ENCODE data around the gene TTC36.
A peak's percentile ranks its signal among the peaks of the same experiment; 100 is the strongest.
"Not testable (repeated sequence)": the region's sequence is repeated elsewhere in the genome, so short reads cannot be mapped to it uniquely, and the experiment has no call there.

TTC36 gene

DNA sequence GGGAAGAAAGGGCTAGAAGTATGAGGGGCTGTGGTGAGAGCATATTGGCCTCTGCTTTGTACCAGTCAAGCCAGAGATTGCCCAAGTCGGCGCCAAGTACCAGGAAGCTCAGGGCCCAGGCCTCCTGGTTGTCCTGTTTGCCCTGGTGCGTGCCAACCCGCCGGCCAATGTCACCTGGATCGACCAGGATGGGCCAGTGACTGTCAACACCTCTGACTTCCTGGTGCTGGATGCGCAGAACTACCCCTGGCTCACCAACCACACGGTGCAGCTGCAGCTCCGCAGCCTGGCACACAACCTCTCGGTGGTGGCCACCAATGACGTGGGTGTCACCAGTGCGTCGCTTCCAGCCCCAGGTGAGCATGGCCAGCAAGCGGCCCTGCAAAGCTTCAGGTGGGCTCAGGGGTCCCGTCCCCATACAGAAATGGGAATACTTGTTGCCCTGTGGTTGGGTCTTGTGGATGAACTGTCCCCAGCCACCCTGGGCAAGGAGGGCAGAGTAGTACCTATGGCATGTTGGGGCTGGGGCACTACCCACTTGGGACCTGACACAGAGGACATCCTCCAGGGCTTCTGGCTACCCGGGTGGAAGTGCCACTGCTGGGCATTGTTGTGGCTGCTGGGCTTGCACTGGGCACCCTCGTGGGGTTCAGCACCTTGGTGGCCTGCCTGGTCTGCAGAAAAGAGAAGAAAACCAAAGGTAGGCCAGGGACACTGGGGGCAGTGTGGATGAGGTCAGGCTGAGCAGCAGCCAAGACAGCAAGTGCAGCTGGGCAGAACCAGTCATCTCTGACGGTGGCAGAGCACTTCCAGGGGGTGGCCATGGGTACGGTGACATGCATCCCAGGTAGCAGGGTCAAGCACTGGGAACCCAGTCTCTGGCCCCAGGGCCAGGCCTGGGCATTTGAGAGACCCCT is 5.8 kb downstream of the TTC36 start:
- DNase-seq = no peak

DNA sequence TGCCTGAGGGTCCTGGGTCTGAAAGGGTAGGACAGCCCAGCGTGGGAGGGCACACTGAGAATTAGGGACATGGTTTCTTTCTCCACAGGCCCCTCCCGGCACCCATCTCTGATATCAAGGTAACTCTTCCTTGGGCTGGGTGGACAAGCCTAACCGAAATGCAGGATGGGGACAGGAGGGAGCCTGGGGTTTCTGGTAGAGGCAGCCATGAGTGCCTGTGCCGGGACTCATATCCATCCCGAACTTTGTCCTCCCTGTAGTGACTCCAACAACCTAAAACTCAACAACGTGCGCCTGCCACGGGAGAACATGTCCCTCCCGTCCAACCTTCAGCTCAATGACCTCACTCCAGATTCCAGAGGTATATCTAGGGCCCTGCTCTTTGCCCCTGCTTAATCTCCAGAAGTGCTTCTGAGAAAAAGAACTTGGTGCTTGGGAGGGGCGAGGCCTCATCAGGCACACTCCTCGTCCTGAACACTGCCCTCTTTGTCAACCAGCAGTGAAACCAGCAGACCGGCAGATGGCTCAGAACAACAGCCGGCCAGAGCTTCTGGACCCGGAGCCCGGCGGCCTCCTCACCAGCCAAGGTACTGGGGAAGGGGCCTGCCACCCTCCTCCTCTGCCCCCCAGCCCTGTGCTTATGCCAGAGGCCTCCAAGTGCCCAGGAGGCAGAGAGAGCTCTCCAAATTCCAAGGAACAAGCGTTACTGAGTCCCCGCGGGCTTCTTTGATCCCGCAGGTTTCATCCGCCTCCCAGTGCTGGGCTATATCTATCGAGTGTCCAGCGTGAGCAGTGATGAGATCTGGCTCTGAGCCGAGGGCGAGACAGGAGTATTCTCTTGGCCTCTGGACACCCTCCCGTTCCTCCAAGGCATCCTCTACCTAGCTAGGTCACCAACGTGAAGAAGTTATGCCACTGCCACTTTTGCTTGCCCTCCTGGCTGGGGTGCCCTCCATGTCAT is 6.8 kb downstream of the TTC36 start:
- DNase-seq = no peak

DNA sequence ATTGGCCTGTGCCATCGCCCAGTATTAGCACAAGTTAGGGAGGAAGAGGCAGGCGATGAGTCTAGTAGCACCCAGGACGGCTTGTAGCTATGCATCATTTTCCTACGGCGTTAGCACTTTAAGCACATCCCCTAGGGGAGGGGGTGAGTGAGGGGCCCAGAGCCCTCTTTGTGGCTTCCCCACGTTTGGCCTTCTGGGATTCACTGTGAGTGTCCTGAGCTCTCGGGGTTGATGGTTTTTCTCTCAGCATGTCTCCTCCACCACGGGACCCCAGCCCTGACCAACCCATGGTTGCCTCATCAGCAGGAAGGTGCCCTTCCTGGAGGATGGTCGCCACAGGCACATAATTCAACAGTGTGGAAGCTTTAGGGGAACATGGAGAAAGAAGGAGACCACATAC is 8.0 kb downstream of the TTC36 start:
- DNase-seq = no peak

DNA sequence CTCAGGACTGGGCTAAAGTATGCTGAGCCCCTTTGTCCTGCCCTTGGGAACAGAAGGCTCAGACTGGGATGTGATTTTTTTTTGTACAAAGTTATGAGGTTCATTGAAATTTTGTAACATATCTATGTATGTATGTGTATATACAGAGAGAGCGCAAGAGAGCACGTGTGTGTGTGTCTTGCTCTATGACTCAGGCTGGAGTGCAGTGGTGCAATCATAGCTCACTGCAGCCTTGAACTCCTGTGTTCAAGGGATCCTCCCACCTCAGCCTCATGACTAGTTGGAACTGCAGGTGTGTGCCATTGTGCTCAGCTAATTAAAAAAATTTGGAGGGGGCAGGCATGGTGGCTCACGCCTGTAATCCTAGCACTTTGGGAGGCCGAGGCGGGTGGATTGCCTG is 9.5 kb downstream of the TTC36 start:
- no peak for DNase-seq

DNA sequence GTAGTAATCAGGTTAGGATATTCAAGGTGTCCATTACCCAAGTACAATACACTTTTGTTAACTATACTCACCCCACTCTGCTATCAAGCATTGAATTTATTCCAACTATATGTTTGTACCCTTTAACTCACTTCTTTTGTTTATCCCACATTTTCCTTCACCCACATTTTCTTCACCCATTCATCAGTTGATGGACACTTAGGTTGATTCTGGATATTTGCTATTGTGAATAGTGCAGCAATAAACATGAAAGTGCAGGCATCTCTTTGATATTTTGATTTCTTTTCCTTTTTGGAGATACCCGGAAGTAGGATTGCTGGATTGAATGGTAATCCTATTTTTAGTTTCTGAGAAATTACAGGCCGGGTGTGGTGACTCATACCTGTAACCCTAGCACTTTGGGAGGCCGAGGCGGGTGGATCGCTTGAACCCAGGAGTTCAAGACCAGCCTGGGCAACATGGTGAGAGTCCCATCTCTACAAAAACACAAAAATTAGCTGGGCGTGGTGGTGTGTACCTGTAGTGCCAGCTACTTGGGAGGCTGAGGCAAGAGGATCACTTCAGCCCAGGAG is 10.2 kb downstream of the TTC36 start:
- no peak for DNase-seq

DNA sequence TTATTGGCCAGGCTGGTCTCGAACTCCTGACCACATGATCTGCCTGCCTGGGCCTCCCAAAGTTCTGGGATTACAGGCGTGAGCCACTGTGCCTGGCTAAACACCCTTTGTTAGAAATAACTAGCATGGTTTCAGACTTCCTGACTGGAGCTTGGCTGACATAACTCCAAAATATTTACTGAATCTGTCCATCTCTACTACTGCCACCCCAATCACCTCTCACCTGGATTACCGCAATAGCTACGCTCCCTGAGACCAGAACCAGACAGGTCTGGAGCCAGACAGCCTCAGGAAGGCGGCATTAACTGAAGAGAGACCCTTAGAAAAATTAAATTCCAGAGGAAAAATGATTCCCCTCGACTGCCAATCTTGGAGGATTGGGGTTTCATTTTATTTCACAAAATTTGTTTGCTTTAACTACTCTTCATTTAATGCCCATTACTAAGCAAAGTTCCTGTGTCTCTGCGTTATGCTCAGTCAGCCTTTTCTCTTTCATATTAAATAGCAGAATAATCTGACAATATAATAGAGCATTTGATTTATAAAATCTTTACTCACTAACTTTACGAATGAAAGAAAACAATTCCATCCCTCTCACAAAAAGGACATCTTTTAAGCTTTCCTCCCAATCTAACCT is 16.9 kb downstream of the TTC36 start:
- no peak for DNase-seq

DNA sequence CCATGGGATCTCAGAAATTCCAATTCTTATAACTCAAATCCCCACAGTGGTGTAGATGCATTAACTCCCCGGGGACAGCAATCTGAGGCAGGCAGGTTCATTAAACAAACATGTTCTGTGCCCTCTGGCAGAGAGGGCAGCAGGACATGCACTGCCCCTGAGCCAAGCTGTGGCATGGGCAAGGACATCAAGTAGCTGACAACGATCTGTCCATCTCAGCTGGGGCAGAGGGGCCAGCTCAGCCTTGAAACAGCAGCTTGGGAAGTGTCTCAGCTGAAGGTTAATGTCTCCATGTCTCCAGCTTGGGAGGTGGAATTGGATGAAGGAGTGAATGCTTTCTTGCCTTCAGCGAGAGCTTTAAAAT is 17.4 kb downstream of the TTC36 start:
- DNase-seq = no peak

DNA sequence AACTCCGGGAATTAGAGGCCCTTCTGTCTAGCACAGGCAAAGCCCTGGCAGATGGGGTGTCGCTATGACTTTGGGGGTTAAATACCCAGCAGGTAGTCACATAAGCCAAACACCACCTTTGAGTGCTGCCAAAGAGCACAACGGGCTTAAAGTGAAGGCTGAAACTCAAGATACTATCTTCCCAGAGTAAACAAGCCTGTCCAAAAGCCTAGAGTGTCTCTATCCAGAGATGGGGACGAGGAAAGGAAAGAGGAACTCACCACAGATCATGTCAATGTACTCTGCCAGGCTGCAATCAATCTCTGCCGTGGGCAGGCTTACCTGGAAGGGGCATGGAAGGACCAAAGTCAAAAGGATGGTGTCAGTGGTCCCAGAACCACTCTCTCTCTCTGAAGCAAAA is 18.3 kb downstream of the TTC36 start:
- no peak for DNase-seq

DNA sequence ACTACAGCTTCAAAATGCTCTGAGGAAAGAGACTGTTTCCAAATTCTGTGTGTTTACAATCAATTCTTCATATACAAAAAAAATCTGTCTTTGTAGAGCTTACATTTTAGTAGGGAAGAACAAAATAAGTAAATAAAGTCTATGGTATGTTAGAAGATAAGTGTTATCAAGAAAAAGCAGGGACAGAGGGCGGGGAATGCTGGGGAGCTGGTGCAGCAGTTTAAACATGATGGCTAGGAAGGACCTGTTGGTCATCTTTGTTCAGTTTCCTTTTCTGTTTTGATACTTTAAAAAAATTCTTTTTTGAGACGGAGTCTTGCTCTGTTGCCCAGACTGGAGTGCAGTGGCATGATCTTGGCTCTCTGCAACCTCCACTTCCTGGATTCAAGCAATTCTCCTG is 19.9 kb downstream of the TTC36 start:
- no peak for DNase-seq

DNA sequence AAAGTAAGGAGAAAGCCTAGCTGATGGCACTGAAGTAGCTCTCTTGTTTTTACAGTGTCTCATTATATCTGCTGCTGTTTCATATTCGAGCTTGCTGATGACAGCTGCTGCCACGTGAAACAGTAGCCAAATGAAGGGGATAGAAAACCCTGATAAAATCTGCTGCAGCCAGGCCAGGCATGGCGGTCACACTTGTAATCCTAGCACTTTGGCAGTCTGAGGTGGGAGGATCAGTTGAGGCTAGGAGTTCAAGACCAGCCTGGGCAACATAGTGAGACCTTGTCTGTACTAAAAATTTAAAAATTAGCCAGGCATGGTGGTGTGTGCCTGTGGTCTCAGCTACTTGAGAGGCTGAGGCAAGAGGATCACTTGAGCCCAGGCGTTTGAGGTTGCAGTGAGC is 25.1 kb downstream of the TTC36 start:
- DNase-seq = no peak

DNA sequence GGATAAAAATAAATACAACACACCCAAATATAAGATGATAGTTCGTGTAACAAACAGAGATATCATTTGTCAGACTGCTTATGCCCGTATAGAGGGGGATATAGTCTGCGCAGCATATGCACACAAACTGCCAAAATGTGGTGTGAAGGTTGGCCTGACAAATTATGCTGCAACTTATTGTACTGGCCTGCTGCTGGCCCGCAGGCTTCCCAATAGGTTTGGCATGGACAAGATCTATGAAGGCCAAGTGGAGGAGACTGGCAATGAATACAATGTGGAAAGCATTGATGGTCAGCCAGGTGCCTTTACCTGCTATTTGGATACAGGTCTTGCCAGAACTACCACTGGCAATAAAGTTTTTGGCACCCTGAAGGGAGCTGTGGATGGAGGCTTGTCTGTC is 33.5 kb downstream of the TTC36 start:
- DNase-seq = no peak

DNA sequence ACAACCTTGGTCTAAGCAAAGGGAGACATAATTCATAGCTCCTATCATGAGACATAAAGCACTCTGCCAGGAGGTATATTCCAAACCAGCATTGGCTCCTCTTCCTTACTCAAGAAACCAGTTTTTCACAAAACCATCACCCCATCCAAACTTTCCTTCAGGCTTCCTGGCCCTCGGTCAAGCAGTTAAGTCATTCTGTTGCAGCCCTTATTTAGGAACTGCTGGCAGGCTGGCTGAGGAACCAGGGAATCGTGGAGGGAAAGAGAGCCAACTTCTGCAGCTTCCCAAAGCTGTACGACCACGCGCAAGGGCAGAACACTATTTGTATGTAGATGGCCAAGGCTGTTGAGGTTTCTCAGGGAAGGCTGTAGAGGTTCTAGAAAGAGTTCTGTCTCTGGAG is 37.8 kb downstream of the TTC36 start:
- no peak for DNase-seq

DNA sequence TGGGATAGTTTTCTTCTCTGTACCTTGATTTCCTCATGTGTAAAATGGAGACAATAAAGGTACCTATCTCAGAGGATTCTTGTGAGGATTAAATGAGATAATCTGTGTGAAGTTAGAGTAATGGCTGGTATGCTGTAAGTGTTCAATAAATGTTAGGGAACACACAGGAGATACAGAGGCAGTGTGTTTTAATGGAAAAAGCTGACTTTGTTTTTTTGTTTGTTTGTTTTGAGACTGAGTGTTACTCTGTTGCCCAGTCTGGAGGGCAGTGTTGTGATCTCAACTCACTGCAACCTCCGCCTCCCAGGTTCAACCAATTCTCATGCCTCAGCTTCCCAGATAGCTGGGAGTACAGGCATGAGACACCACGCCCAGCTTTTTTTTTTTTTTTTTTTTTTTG is 42.4 kb downstream of the TTC36 start:
- DNase-seq = no peak

DNA sequence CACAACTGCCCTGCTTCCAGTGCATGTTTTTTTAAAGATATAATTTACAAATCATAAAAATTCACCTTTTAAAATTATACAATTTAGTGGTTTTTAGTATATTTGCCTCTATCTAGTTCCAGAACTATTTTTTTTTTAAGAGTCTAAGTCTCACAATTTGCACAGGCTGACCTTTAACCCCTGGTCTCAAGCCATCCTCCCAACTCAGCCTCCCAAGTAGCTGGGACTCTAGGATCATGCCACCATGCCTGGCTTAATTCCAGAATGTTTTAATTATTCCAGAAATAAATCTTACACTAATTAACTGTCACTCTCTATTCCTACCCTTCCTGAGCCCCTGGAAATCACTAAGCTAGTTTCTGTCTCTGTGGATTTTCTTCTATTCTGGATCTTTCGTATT is 43.5 kb downstream of the TTC36 start:
- no peak for DNase-seq

DNA sequence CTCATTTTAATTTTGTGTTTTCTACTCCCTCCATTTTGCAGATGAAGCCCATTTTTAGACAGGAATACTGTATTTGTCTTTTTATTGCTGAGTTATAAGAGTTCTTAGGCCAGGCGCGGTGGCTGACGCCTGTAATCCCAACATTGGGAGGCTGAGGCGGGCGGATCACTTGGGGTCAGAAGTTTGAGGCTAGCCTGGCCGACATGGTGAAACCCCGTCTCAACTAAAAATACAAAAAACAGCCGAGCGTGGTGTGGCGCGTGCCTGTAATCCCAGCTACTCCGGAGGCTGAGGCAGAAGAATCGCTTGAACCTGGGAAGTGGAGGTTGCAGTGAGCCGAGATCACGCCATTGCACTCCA is 44.4 kb downstream of the TTC36 start:
- DNase-seq = not testable (repeated sequence)

DNA sequence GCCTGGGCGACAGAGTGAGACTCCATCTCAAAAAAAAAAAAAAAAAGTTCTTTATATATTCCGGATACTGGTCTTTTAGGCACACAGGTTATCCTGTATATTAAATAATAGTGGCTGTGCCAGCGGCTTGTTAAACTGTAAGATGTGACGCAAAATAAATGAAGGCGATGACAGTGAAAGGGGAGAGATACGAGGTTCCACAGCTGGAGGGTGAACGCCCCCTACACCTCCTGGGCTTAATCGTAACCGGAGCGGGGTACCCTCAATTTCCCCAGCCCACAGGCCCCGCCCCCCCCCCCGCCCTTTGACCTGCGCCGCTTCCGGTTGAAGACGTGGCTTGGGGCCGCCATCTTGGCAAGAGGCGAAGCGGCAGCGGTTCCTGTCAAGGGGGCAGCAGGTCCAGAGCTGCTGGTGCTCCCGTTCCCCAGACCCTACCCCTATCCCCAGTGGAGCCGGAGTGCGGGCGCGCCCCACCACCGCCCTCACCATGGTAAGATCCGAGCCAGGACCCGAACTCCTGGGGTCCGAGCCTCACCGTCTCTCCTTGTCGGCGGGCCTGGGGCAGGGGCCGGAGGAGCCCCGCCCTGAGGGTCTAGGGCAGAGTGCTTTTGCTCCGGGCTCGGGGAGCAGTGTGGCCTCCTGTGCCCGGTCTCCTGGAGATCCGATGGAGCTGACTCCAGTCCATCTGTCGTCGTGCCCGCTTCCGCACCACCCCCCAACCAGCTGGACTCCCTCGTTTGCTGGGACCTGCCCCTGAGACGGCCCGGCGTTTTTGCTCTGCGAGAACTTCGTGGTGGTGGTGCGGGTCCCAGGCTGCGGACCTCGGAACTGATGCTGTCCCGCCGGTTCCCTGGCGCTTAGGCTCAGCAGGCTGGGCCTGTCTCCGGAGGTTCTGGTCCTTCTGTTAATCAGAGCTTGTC is 45.0 kb downstream of the TTC36 start, which contains the start of gene ARCN1:
ARCN1 (plus strand) TSS at position 349 of the 920 bp plus-strand sequence; CDS start at position 488, 139 bp downstream.
- DNase-seq = peak; percentile 57 to 86 (median 72)

DNA sequence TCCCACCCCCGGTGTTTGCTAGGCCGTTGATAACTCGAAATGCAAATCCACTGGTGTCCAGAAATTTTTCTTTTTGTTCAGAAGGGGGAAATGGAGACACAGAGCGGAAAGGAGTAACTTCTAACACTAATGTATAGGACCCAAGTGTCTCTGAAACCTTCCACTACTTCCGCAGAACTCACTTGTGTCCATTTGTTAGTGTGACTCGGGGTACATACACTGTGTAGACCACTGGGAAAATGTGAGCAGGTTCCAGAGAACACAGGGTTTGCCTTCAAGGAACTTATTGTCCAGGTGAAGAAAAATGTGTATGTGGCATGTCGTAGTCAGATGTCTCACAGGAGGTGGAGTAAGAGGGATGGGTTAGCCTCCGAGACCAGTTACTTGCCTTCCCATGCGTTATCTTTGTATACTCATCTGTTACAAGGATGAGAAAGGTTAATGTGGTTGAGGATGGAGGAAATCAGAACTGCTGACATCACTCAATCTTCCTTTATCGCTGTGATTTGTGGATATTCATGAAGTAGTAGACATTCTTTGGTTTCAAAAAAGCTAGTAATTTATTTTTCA is 45.8 kb downstream of the TTC36 start:
- DNase-seq = peak in 2 of 5 donors; percentile 18 to 63

DNA sequence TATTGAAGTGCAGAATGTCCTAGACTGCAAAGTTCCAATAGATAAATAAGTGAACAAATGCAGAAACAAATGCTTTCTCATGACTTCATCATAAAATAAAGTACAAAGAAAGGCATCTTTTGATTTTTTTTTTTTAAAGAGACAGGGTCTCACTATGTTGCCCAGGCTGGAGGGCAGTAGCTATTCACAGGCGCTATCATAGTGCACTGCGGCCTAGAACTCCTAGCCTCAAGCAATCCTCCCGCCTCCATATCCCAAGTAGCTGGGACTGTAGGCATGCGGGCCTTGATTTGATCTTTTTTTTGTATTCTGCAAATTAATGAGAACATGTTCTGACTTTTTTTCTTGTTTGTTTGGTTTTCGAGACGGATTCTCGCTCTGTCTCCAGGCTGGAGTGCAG is 47.4 kb downstream of the TTC36 start:
- no peak for DNase-seq

DNA sequence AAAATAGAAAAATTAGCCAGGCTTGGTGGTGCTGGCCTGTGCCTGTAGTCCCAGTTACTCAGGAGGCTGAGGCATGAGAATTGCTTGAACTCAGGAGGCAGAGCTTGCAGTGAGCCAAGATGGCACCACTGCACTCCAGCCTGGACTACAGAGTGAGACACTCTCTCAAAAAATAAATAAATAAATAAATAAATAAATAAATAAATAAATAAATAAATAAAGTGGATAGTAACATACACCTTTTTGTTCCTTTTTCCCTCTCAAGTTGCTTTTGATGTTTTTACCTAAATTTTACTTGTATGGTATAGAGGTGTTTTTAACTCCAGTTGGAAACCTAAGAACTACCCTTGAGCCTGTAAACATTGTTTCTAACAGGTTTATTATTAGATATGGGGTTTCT is 50.7 kb downstream of the TTC36 start:
- DNase-seq = not testable (repeated sequence)

All from T-helper 1 cell (primary cell).